PFSK-1 (cell line): ENCODE measurements around the gene PLS1.

Experiments
- FOXP2 ChIP-seq: optimal IDR thresholded peaks from 2 replicates; pipeline ENCODE3; 2011; ENCODE audit warnings: borderline replicate concordance, control low read depth, inconsistent platforms; ENCODE audit not compliant: insufficient read depth; ENCODE audit errors: extremely low read length, extremely low read depth
- POLR2AphosphoS5 ChIP-seq: IDR thresholded peaks from 2 replicates; pipeline ENCODE4 v1.6.1; 2012; ENCODE audit warnings: low read depth, mild to moderate bottlenecking, control low read depth, low read length, moderate library complexity
- REST ChIP-seq, 2 experiments: IDR thresholded peaks; 2 replicates each; pipeline versions ENCODE4 v1.6.1 to v1.8.0; 2011 to 2012; ENCODE audit warnings: low read depth in 2 of 2, low read length in 2 of 2, control low read depth in 1 of 2, inconsistent platforms in 1 of 2, mild to moderate bottlenecking in 1 of 2, moderate library complexity in 1 of 2; ENCODE audit not compliant: insufficient read depth in 1 of 2
- SIN3A ChIP-seq: IDR thresholded peaks from 2 replicates; pipeline ENCODE4 v1.6.1; 2012; ENCODE audit warnings: mild to moderate bottlenecking, low read length, moderate library complexity, borderline replicate concordance; ENCODE audit not compliant: insufficient read depth
- TAF1 ChIP-seq: IDR thresholded peaks from 2 replicates; pipeline ENCODE4 v1.6.1; 2012; ENCODE audit warnings: low read length, control low read depth, borderline replicate concordance; ENCODE audit not compliant: insufficient read depth

PLS1 gene

GRCh38 chr3:142650001-142650693, 54.0 kb downstream of the PLS1 start:
- TF ChIP-seq SIN3A (no peak), TAF1 (no peak), POLR2AphosphoS5 (no peak), REST (IDR thresholded peaks at IDR 0.05; ENCODE audit: insufficient read depth in 1 of 2, low read depth in 2 of 2, low read length in 2 of 2) (no peak), FOXP2 (no peak)

GRCh38 chr3:142651711-142652110, 55.5 kb downstream of the PLS1 start:
- no peak for TF ChIP-seq TAF1

GRCh38 chr3:142652826-142653292, 56.7 kb downstream of the PLS1 start:
- TF ChIP-seq SIN3A (no peak), POLR2AphosphoS5 (no peak), REST (IDR thresholded peaks at IDR 0.05; ENCODE audit: insufficient read depth in 1 of 2, low read depth in 2 of 2, low read length in 2 of 2) (no peak), FOXP2 (no peak), TAF1 (no peak)

GRCh38 chr3:142656575-142656974, 60.4 kb downstream of the PLS1 start:
- no peak for TF ChIP-seq POLR2AphosphoS5
- TF ChIP-seq TAF1 = no peak

- TF ChIP-seq POLR2AphosphoS5 = no peak
- no peak for TF ChIP-seq FOXP2
- TF ChIP-seq TAF1 = no peak
- no peak for TF ChIP-seq SIN3A
- no peak for TF ChIP-seq REST (IDR thresholded peaks at IDR 0.05; ENCODE audit: insufficient read depth in 1 of 2, low read depth in 2 of 2, low read length in 2 of 2)
Measured at GRCh38 chr3:142657033-142657432, 60.8 kb downstream of the PLS1 start.

- TF ChIP-seq SIN3A (no peak), REST (IDR thresholded peaks at IDR 0.05; ENCODE audit: insufficient read depth in 1 of 2, low read depth in 2 of 2, low read length in 2 of 2) (no peak), POLR2AphosphoS5 (no peak), TAF1 (no peak), FOXP2 (no peak)
Measured at GRCh38 chr3:142660383-142660782, 64.2 kb downstream of the PLS1 start.
